Activated CD8-positive, alpha-beta T cell treated with anti-CD3 and anti-CD28 coated beads for 36 hours (primary cell): ENCODE data around the gene SLC9A9. TPM values are rescaled to one million over a fixed set of nuclear protein-coding genes. Genes with fewer than 3 reads are reported as not detected.

ENCODE experiments used
- ATAC-seq: fragments of 200-7000 bp; cut with Tn5 transposase; one replicate; pipeline ENCODE4 v1.10.0; 2021; ENCODE audit warnings: mild to moderate bottlenecking, moderate library complexity
- CTCF ChIA-PET: fragments of 350-600 bp; sonication (Branson Sonifier 250); formaldehyde crosslinking; loops from one replicate; lab custom pipeline; 2021; ENCODE audit warnings: antibody characterized with exemption; lab: Charles Lee
- POLR2A ChIA-PET: fragments of 350-600 bp; sonication (Branson Sonifier 250); formaldehyde crosslinking; loops from one replicate; lab custom pipeline; 2021; ENCODE audit warnings: antibody characterized with exemption; lab: Charles Lee
- DNase-seq: peaks from one replicate; pipeline ENCODE4 v3.0.0-alpha.2; 2020
- H3K27ac Mint-ChIP-seq: one replicate; pipeline ENCODE4 v1.8.0; 2021; ENCODE audit warnings: mild to moderate bottlenecking, mixed read lengths
- H3K27me3 Mint-ChIP-seq: one replicate; pipeline ENCODE4 v1.8.0; 2021; ENCODE audit warnings: mixed read lengths
- H3K36me3 Mint-ChIP-seq: one replicate; pipeline ENCODE4 v1.8.0; 2021; ENCODE audit warnings: low read depth, mixed read lengths
- H3K4me1 Mint-ChIP-seq: one replicate; pipeline ENCODE4 v1.8.0; 2021; ENCODE audit warnings: low read depth, mixed read lengths
- H3K4me3 Mint-ChIP-seq: one replicate; pipeline ENCODE4 v1.8.0; 2021; ENCODE audit warnings: mild to moderate bottlenecking, moderate library complexity, mixed read lengths
- H3K9me3 Mint-ChIP-seq: one replicate; pipeline ENCODE4 v1.8.0; 2021; ENCODE audit warnings: mixed read lengths
- intact Hi-C: fragments of 100-400 bp; cut with micrococcal nuclease; formaldehyde crosslinking; loops from one replicate; pipeline ENCODE4 v1.10.0; 2022
- total RNA-seq, 2 experiments: library from RNA; stranded (reverse); gene quantifications; one replicate each; pipeline ENCODE4 v1.2.3, GENCODE V29; 2021
- TF ChIP-seq, protein P1 (sequence below): fragments of 200-600 bp; IDR thresholded peaks from one replicate; pipeline ENCODE4 v1.8.0; 2022; ENCODE audit warnings: antibody characterized with exemption, mild to moderate bottlenecking

SLC9A9 gene
- total RNA-seq, 2 experiments from 2014 or later = 1.9 to 2.2 TPM

DNA sequence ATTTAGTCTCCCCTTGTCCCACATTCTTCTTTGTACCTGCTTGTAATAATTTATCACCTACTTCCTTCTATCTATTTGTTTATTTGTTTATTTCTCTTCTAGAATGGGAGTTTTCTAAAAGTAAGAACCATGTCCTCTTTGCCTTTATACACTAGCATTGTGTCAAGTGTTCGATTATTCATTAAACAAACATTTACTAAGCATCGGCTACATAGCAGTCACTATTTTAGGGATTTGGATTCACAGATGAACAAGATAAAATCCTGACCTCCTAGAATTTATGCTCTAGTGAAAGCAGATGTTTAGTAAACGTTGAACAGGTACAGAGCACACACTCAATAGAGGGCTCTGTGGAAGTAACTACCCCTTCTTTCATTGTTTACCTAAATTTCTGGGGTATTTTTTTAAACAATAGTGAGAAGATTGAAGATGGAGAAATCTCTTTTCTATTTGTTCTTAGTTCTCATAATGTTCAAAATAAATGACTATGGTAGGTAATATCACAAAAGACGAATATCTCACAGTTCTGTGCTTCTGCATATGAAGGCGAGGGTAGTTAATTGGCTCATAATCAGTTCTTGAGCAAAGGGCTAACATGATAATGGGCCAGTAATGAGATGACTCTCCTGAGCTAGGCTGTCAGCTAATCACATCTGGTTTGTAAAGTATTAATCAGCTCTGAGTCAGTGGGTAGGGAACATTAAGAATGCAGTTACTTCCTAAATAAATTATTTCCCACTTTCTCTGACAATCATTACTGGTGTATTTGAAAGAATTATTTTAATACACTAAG, 111.9 kb downstream of the SLC9A9 start:
- ChIA-PET POLR2A (no interaction called here), CTCF (interaction anchor here (1.2 to 1.4 kb wide), 2 partner anchors 14 to 62 kb away, joined by 3 to 4 read pairs; no protein-coding TSS in a partner anchor)
- no peak overlapping the region for H3K27ac Mint-ChIP-seq
- no peaks in the 10 kb centered on the region for H3K36me3 Mint-ChIP-seq
- DNase-seq = no peak
- TF ChIP-seq, protein P1, sequence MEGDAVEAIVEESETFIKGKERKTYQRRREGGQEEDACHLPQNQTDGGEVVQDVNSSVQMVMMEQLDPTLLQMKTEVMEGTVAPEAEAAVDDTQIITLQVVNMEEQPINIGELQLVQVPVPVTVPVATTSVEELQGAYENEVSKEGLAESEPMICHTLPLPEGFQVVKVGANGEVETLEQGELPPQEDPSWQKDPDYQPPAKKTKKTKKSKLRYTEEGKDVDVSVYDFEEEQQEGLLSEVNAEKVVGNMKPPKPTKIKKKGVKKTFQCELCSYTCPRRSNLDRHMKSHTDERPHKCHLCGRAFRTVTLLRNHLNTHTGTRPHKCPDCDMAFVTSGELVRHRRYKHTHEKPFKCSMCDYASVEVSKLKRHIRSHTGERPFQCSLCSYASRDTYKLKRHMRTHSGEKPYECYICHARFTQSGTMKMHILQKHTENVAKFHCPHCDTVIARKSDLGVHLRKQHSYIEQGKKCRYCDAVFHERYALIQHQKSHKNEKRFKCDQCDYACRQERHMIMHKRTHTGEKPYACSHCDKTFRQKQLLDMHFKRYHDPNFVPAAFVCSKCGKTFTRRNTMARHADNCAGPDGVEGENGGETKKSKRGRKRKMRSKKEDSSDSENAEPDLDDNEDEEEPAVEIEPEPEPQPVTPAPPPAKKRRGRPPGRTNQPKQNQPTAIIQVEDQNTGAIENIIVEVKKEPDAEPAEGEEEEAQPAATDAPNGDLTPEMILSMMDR = no peak
- H3K27me3 Mint-ChIP-seq = no peaks in the 10 kb centered on the region
- H3K4me1 Mint-ChIP-seq = no peaks in the 10 kb centered on the region
- no peak for ATAC-seq
- intact Hi-C loops = no loop called here
- H3K4me3 Mint-ChIP-seq = no peak overlapping the region
- H3K9me3 Mint-ChIP-seq = peaks cover 3% of the 10 kb centered on the region

DNA sequence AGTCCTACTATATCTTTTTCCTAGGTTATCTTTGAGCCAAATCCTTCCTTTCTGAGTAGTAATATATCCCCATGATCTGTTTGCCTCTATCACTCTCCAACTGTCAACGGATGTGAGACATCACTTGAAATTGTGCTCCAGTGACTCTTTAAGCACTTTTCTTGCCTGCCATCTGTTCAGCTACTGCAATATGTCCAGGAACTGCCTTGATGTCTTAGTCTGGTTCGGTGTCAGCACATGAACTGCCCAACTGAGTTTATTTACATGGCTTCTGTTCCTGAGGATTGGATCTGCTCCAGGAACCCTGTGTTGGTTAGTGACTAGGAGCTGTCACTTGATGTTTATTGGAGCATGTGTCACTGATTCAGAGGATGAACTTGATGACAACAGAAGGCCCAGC, 116.5 kb downstream of the SLC9A9 start:
- no peaks in the 10 kb centered on the region for H3K9me3 Mint-ChIP-seq
- POLR2A ChIA-PET = no interaction called here
- no peak overlapping the region for H3K4me3 Mint-ChIP-seq
- TF ChIP-seq, protein P1 = no peak
- DNase-seq = no peak
- ATAC-seq = no peak
- intact Hi-C loops = no loop called here
- H3K4me1 Mint-ChIP-seq = no peaks in the 10 kb centered on the region
- H3K27me3 Mint-ChIP-seq = no peaks in the 10 kb centered on the region
- H3K36me3 Mint-ChIP-seq = no peaks in the 10 kb centered on the region
- CTCF ChIA-PET = no interaction called here
- H3K27ac Mint-ChIP-seq = no peak overlapping the region

DNA sequence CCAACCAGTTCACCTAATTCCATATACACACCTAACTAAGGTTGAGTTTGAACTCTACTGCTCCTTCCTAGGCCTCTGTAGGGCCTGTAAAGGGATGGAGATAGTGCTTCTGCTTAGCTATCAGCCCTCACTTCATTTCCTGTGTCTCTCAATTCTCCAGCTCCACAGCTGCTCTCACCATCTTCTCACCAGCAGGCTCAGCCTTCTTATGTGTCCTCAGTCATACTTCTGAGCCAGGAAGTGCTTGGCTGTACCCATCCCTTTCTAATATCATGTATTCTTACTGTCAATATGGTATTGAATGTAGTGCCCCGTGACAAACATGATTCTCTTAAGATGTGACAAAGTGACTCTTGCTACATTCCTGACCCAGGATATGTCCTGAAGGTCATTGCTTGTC, 116.9 kb downstream of the SLC9A9 start:
- TF ChIP-seq, protein P1 = no peak

DNA sequence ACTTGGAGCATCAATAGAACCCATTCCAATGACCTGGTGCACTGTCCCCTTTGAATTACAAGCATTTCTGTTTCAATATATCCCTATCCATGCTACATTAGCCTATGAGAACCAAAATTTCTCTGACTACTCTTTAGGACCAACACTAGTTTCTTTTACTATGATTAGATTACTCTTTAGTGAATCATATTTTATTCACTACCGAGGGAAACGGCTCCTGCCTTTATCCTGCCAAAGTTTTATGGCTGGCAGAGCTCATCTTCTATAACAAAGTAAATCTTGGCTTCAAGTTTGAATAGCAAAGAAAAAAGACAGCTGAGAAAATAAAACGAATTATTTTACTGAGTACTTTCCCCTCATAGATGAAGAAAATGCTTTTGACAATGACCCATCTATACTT, 120.9 kb downstream of the SLC9A9 start:
- intact Hi-C loops = no loop called here
- no peaks in the 10 kb centered on the region for H3K27me3 Mint-ChIP-seq
- no peaks in the 10 kb centered on the region for H3K4me1 Mint-ChIP-seq
- no peak overlapping the region for H3K4me3 Mint-ChIP-seq
- TF ChIP-seq, protein P1 = no peak
- CTCF ChIA-PET = interaction anchor here (1.2 to 1.3 kb wide), 2 partner anchors 11 to 48 kb away, joined by 3 to 4 read pairs; no protein-coding TSS in a partner anchor
- ATAC-seq (no peak), DNase-seq (no peak)
- H3K9me3 Mint-ChIP-seq = no peaks in the 10 kb centered on the region
- no peak overlapping the region for H3K27ac Mint-ChIP-seq
- H3K36me3 Mint-ChIP-seq = no peaks in the 10 kb centered on the region
- POLR2A ChIA-PET = interaction anchor here (0.8 kb wide), 1 partner anchor 21 kb away, joined by 4 read pairs; no protein-coding TSS in a partner anchor

More for the DNA sequence above, 116.9 kb downstream of the SLC9A9 start:
- Mint-ChIP-seq H3K36me3 (no peaks in the 10 kb centered on the region), H3K9me3 (no peaks in the 10 kb centered on the region), H3K27ac (no peak overlapping the region), H3K27me3 (no peaks in the 10 kb centered on the region), H3K4me1 (no peaks in the 10 kb centered on the region), H3K4me3 (no peak overlapping the region)
- intact Hi-C loops = no loop called here
- CTCF ChIA-PET = no interaction called here
- ATAC-seq = no peak
- POLR2A ChIA-PET = no interaction called here
- no peak for DNase-seq

DNA sequence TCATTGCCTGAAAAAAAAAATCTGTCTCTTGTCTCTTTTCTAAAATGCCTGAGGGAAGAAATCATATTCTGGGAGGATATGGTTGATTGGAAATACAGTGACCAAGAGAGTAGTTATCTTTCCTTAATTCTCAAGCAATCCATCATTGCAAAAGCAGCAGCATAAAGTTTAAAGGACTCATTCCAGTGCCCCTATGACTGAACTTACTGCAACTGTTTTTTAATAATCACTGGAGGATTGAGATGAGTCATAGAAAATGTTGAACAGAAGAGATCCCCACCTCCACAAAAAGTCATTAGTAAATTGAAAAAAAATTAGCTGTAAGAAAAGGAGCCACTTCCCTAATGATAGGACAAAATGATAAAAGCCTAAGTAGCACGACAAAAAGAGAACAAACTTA, 121.5 kb downstream of the SLC9A9 start:
- H3K9me3 Mint-ChIP-seq = no peaks in the 10 kb centered on the region
- CTCF ChIA-PET = interaction anchor here (1.2 kb wide), 1 partner anchor 12 kb away, joined by 4 read pairs; no protein-coding TSS in a partner anchor

More for the DNA sequence above, 121.5 kb downstream of the SLC9A9 start:
- ATAC-seq = no peak
- intact Hi-C loops = no loop called here
- Mint-ChIP-seq H3K4me3 (no peak overlapping the region), H3K27me3 (no peaks in the 10 kb centered on the region), H3K4me1 (no peaks in the 10 kb centered on the region), H3K27ac (no peak overlapping the region), H3K36me3 (no peaks in the 10 kb centered on the region)
- POLR2A ChIA-PET = no interaction called here
- no peak for DNase-seq
- TF ChIP-seq, protein P1 = no peak
